Measurements from ENCODE around the gene STARD5. TPM values are rescaled to one million over a fixed set of nuclear protein-coding genes. Genes with fewer than 3 reads are reported as not detected.

The STARD5 gene
- total RNA-seq, 1 experiment from 2014 or later = 2.3 TPM

- DNase-seq = no peak
- no peaks in the 10 kb centered on the region for H3K27me3 ChIP-seq (ENCODE audit: insufficient read depth, low read length)
- no peak overlapping the region for H3K4me3 Mint-ChIP-seq
- H3K14ac ChIP-seq (ENCODE audit: insufficient read depth, low read length) = no peak overlapping the region
- no peak for TF ChIP-seq CTCF (conservative IDR thresholded peaks at IDR 0.05)
- H2BK20ac ChIP-seq (ENCODE audit: low read depth, low read length, poor library complexity, severe bottlenecking) = no peak overlapping the region
- no peaks in the 10 kb centered on the region for H4K20me1 ChIP-seq (ENCODE audit: control insufficient read depth, insufficient read depth, insufficient read length)
- no peak overlapping the region for H3K9ac ChIP-seq (ENCODE audit: extremely low read depth, insufficient read length, low read length)
- H3K9me3 ChIP-seq (ENCODE audit: control insufficient read depth, low read depth, low read length) = no peaks in the 10 kb centered on the region
- no peak overlapping the region for H2AFZ ChIP-seq (ENCODE audit: low read length)
- no peak overlapping the region for H2BK120ac ChIP-seq (ENCODE audit: low read depth, low read length, poor library complexity, severe bottlenecking)
- H3K27ac Mint-ChIP-seq = no peak overlapping the region
- H2BK5ac ChIP-seq (ENCODE audit: insufficient read length, low read length) = no peak overlapping the region
- H3K27me3 Mint-ChIP-seq (ENCODE audit: low read depth) = no peaks in the 10 kb centered on the region; the same call in 1 of the 2 replicates
- H4K5ac ChIP-seq (ENCODE audit: insufficient read length, low read depth, low read length) = no peak overlapping the region
- WGBS (ENCODE audit: extremely low coverage, insufficient read length, low lambda C conversion rate) = no CpG with 5 or more reads among the region's 4 CpGs
- H3K23me2 ChIP-seq (ENCODE audit: insufficient read length, low read depth, low read length, poor library complexity, severe bottlenecking) = no peaks in the 10 kb centered on the region
- no peak overlapping the region for H3T11ph ChIP-seq (ENCODE audit: low read length)
- peaks cover 5 to 6% of the 10 kb centered on the region in 2 experiments for H3K4me1 Mint-ChIP-seq
- H3K36me3 Mint-ChIP-seq (ENCODE audit: insufficient read depth in 1 of 3, low read depth in 3 of 3) = no peaks in the 10 kb centered on the region
- no peaks in the 10 kb centered on the region for H3K4me1 ChIP-seq (ENCODE audit: insufficient read depth, low read length)
- no peak overlapping the region for H3K56ac ChIP-seq (ENCODE audit: insufficient read length, low read depth, low read length)
- no peaks in the 10 kb centered on the region for H3K9me3 Mint-ChIP-seq
- H3K23ac ChIP-seq (ENCODE audit: insufficient read length, low read depth, low read length) = no peak overlapping the region
- no peak overlapping the region for H3K4me2 ChIP-seq (ENCODE audit: insufficient read depth, insufficient read length, low read length)
- H3K18ac ChIP-seq (ENCODE audit: insufficient read length, low read depth, low read length) = no peak overlapping the region
- H4K91ac ChIP-seq (ENCODE audit: insufficient read length, low read depth, low read length) = no peak overlapping the region
- no peaks in the 10 kb centered on the region for H3K79me2 ChIP-seq (ENCODE audit: insufficient read depth, low read length)
- H3K4ac ChIP-seq (ENCODE audit: low read depth, low read length) = no peak overlapping the region
- no peak overlapping the region for H3K27ac ChIP-seq (ENCODE audit: insufficient read length, low read depth, low read length)
- no peak overlapping the region for H4K8ac ChIP-seq (replicated peaks; ENCODE audit: insufficient read length, low read depth, low read length)
- no peak overlapping the region for H2AK5ac ChIP-seq (ENCODE audit: insufficient read length, low read length)
- H2BK12ac ChIP-seq (ENCODE audit: insufficient read length, low read depth, low read length) = no peak overlapping the region
- no peak overlapping the region for H2BK15ac ChIP-seq (ENCODE audit: low read depth, low read length)
- no peaks in the 10 kb centered on the region for H3K79me1 ChIP-seq (ENCODE audit: insufficient read depth, low read depth, low read length, poor library complexity, severe bottlenecking)
Measured at GRCh38 chr15:81343371-81343770, 19.4 kb upstream of the STARD5 start.
